ENCODE data around the gene MFRP.

MFRP gene

GRCh38 chr11:119318240-119319135, 28.0 kb downstream of the MFRP start:
- DNase-seq (ENCODE audit: low read depth, low spot score): no peak

GRCh38 chr11:119317592-119318239, 28.8 kb downstream of the MFRP start:
- no peak for DNase-seq (ENCODE audit: low read depth, low spot score)

- DNase-seq (ENCODE audit: low read depth, low spot score): no peak
Measured at GRCh38 chr11:119316729-119317591, 29.5 kb downstream of the MFRP start, which contains the start of gene MCAM. TSS of gene MCAM (minus strand) at chr11:119317130. CDS start at chr11:119317101, 29 bp downstream.

GRCh38 chr11:119316016-119316728, 30.3 kb downstream of the MFRP start:
- DNase-seq (ENCODE audit: low read depth, low spot score): no peak

GRCh38 chr11:119315131-119316015, 31.1 kb downstream of the MFRP start:
- no peak for DNase-seq (ENCODE audit: low read depth, low spot score)

GRCh38 chr11:119314726-119315125, 31.8 kb downstream of the MFRP start:
- no peak for DNase-seq (ENCODE audit: low read depth, low spot score)

GRCh38 chr11:119310682-119311052, 35.8 kb downstream of the MFRP start:
- DNase-seq (ENCODE audit: low read depth, low spot score): no peak

- DNase-seq (ENCODE audit: low read depth, low spot score): no peak
Measured at GRCh38 chr11:119309953-119310681, 36.4 kb downstream of the MFRP start.

- no peak for DNase-seq (ENCODE audit: low read depth, low spot score)
Measured at GRCh38 chr11:119309411-119309810, 37.1 kb downstream of the MFRP start.

- no peak for DNase-seq (ENCODE audit: low read depth, low spot score)
Measured at GRCh38 chr11:119307974-119308373, 38.5 kb downstream of the MFRP start.

GRCh38 chr11:119307219-119307618, 39.3 kb downstream of the MFRP start:
- no peak for DNase-seq (ENCODE audit: low read depth, low spot score)

GRCh38 chr11:119306373-119306890, 40.1 kb downstream of the MFRP start:
- no peak for DNase-seq (ENCODE audit: low read depth, low spot score)

GRCh38 chr11:119305556-119306372, 40.7 kb downstream of the MFRP start:
- DNase-seq (ENCODE audit: low read depth, low spot score): no peak

GRCh38 chr11:119303227-119303718, 43.2 kb downstream of the MFRP start:
- no peak for DNase-seq (ENCODE audit: low read depth, low spot score)

- no peak for DNase-seq (ENCODE audit: low read depth, low spot score)
Measured at GRCh38 chr11:119300198-119300964, 46.1 kb downstream of the MFRP start.

GRCh38 chr11:119299416-119299815, 47.1 kb downstream of the MFRP start:
- DNase-seq (ENCODE audit: low read depth, low spot score): no peak

- DNase-seq (ENCODE audit: low read depth, low spot score): no peak
Measured at GRCh38 chr11:119298726-119299125, 47.8 kb downstream of the MFRP start.

GRCh38 chr11:119297938-119298337, 48.6 kb downstream of the MFRP start:
- DNase-seq (ENCODE audit: low read depth, low spot score): no peak

Measured in activated CD4-positive, CD25-positive, alpha-beta regulatory T cell treated with anti-CD3 and anti-CD28 coated beads, Interleukin-2, amount 50 U/mL, for 16 hours (primary cell).